HG02763 (cell line): ENCODE data around the gene LRIT2.
A peak's percentile ranks its signal among the peaks of the same experiment; 100 is the strongest.
"Not testable (repeated sequence)": the region's sequence is repeated elsewhere in the genome, so short reads cannot be mapped to it uniquely, and the experiment has no call there.

Experiments used
- ATAC-seq: cut with Tn5 transposase; IDR thresholded peaks from one replicate; pipeline ENCODE4 v1.9.1; 2021; ENCODE audit warnings: mild to moderate bottlenecking, moderate library complexity; ENCODE audit not compliant: unreplicated experiment

The LRIT2 gene

GRCh38 chr10:84185526-84186175 lies 39.7 kb downstream of the LRIT2 start:
- ATAC-seq, result no peak

- ATAC-seq, result no peak
These were observed 40.8 kb downstream of the LRIT2 start for GRCh38 chr10:84184517-84184916.

DNA sequence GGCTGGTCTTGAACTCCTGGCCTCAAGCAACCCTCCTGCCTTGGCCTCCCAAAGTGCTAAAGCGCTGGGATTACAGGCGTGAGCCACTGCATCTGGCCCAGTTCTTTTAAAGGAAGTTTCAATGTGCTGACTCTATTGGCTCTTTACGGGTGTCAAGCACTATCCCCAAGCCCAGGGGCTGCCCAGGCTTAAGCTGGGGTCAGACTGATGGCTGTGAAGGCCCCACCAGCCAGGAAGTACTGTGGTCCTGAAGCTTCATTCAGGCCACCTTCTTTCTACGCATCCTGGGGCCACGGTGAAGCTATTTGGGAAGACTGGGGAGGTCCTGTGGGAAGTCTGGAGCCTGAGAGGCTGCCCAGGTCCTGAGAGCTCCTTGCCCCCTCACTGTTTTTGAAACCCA lies 43.7 kb downstream of the LRIT2 start:
- no peak for ATAC-seq

DNA sequence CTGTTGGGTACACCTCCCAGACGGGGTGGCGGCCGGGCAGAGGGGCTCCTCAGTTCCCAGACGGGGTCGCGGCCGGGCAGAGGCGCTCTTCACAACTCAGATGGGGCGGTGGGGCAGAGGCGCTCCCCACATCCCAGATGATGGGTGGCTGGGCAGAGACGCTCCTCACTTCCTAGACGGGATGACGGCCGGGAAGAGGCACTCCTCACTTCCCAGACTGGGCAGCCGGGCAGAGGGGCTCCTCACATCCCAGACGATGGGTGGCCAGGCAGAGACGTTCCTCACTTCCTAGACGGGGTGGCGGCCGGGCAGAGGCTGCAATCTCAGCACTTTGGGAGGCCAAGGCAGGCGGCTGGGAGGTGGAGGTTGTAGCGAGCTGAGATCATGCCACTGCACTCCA lies 45.0 kb downstream of the LRIT2 start:
- not testable (repeated sequence) for ATAC-seq

- peak; percentile 90 for ATAC-seq
These were observed 46.2 kb downstream of the LRIT2 start for GRCh38 chr10:84179059-84179710.

DNA sequence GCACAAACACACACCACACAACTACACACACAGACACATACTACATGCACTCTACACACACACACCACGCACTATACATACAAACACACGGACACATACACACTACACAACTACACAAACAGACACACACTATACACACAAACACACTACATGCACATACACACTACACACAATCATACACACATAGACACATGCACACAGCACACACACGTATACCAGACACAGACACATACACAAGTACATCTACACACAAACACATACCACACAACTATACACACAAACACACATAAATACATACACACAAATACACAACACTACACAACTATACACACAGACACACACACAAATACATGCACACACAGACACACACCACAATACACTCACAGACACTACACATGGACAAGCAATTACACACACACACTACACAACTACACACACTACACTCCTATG lies 47.2 kb downstream of the LRIT2 start:
- no peak for ATAC-seq

DNA sequence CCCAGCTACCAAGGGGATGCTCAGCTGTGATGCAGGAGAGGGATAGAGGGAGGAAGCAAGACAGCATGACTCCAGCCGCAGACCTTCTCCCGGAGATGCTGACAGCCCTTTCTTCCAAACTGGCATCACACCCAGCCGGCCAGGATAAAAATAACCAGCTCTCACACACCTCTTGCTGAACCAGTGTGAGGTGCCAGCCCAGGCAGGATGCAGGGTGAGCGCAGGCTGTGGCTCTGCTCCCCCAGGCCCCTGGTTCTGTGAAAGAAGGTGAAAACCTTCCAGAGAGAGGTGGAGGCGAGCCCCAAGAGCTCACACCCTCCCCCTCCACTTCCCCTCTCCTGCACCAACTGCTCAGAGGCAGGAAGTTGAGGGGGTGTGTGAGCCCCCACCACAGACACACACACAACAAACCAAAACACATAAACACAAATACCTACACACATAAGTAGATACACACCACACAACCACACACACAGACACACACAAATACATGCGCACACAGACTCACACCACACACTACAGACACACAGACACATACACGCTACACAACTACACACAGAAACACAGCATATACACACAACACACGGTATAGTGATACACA lies 47.7 kb downstream of the LRIT2 start:
- ATAC-seq, result peak; percentile 34

- no peak for ATAC-seq
These were observed 48.4 kb downstream of the LRIT2 start for GRCh38 chr10:84176836-84177474.

DNA sequence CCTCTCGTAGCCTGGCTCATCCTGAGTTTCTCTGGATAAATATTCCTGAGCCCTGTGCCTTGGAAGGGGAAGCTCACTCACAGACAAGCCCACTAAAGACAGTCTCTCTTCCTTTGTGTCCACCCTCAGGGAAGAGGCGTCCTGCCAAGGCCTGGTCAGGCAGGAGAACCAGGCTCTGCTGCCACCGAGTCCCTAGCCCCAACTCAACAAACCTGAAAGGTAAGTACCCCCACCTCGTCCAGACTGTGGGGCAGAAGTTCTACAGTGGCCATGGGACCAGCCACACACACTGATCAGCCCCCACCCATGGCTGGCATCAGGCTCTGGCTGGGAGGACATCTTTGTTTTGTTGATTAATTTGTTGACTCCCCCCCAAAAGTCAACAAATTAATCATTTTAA lies 49.0 kb downstream of the LRIT2 start:
- no peak for ATAC-seq

DNA sequence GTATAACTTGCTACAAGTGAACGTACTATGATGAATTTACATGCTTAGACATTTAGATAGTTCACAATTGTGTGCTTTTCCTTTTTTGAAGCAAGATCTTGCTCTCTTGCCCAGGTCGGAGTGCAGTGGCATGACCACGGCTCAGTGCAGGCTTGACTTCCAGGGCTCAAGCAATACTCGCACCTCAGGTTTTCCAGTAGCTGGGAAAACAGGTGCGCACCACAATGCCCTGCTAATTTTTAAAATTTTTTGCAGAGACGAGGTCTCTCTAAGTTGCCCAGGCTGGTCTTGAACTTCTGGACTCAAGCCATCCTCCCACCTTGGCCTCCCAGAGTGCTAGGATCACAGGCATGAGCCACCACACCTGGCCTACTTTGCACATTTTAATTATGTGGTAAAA lies 49.9 kb downstream of the LRIT2 start:
- no peak for ATAC-seq

DNA sequence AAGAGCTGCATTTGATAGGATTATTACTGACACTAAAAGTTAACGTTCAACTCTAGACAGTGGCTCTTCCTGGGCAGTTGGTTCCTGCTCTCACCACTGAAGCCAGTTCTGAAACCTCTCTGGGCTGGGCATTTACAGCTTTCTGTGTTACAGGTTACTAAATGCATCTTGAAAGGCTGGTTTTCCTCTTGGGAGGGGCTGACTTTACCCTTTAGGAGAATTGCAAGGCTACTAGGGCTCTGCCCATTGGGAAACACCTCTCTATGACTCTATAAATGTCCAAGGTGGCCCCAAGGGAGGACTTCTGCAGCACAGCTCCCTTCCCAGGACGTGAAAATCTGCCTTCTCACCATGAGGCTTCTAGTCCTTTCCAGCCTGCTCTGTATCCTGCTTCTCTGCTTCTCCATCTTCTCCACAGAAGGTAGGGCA lies 51.8 kb downstream of the LRIT2 start, which contains the start of gene GPR15LG:
TSS of gene GPR15LG (plus strand) at position 301 of the 429 bp plus-strand sequence. CDS start at position 352, 51 bp downstream.
- ATAC-seq, result peak; percentile 35

DNA sequence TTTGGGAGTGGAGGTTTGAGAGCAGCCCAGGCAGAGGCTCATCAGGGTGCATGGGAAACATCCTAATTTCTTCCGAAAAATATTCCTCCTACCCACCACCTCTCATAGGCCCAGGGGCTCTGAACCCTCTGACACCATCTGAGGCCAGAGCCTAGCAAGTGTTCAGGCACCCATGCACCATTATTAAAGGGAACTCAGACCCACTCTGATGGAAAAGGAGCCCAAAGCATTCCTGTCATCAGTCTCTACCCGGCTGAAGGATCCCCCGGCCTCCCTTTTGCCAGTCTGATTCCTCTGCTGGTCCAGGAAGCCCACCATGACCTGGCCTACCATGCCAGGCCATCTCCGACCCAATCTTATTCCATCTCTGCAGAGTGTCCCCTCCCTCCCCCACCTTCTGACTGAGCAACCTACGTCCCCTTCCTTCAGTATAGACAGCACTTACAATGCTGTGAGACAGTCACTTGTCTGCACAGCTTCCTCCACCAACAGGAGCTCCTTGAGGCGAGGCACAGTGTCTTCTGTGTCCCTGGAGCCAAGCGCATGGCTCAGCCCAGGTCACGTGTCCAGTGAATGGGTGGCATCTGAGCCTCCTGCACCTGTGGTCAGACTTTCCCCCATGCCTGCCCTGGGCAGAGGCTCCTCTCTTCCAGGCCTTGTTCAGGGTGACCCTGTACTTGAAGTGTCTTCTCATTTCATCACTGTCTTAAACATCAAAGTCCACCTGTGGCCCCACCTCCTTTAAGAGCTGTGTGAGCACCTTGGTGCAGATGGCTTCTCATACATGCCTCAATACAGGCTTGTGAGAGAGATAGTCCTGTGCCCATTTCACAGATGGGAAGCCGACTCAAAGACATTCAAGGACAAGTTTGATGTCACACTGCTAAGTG lies 52.6 kb downstream of the LRIT2 start:
- ATAC-seq, result peak; percentile 53

DNA sequence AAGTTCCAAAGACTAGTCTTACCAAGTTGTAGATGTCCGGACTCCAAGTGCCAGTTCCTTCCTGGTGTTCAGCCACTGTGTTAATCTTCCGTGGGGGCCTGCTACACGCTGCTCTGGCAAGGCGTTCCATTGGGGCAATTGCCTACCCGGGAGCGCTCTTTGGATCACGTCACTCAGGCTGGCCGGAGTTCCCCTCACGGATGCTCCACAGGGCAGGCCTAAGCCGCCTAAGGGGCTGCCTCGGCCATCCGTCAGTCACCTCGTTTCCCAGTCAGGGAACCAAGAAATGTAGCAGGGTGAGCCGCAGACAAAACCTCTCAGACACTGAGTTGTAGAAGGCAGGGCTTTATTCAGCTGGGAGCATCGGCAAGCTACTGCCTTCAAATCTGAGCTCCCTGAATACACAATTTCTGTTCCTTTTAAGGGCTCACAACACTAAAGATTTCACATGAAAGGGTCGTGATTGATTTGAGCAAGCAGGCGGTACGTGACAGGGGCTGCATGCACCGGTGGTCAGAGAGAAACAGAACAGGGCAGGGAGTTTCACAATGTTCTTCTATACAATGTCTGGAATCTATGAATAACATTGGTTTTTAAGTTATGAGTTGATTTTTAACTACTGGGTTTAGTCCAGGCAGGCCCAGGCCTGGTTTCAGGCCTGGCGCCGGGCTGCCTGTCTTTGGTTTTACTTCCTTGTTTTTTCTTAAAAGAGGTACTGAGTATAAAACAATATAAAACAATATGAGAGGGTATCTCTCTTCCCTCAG lies 53.5 kb downstream of the LRIT2 start:
- peak; percentile 16 for ATAC-seq

DNA sequence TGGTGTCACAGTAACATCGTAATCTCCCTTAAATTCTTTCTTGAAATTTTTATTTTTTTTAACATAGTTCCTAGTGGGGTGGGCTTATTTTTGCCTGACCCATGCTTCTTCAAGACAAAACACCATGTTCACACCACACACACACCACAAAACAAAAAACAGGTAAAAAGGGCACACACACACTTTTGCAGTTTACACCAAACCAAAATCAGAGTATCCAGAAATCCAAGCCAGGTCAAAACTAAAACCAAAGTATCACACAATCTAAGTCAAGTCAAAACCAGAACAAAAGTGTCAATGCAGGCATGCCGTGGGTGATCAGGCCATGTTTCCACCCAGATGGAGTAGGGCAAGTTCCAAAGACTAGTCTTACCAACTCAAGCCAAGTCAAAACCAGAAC lies 54.1 kb downstream of the LRIT2 start:
- ATAC-seq, result not testable (repeated sequence)
